Epithelial cell of esophagus (primary cell): Measurements from ENCODE around the gene RHBDF2.

ENCODE experiments used
- DNase-seq: peaks from one replicate; pipeline ENCODE4 v3.0.0; 2010; ENCODE audit warnings: low read depth
- H3K4me3 ChIP-seq: 2 replicates; pipeline ENCODE4 v1.5.1; 2011; ENCODE audit warnings: mild to moderate bottlenecking, low read length, control low read depth
- TF ChIP-seq, protein P1 (sequence below): IDR thresholded peaks from 2 replicates; pipeline ENCODE4 v1.5.1; 2011; ENCODE audit warnings: low read depth, mild to moderate bottlenecking, low read length, control low read depth, inconsistent platforms; ENCODE audit not compliant: insufficient read depth; ENCODE audit errors: missing control alignments

Gene RHBDF2

GRCh38 chr17:76441686-76442340, 59.4 kb downstream of the RHBDF2 start:
- DNase-seq, result no peak
- TF ChIP-seq, protein P1, sequence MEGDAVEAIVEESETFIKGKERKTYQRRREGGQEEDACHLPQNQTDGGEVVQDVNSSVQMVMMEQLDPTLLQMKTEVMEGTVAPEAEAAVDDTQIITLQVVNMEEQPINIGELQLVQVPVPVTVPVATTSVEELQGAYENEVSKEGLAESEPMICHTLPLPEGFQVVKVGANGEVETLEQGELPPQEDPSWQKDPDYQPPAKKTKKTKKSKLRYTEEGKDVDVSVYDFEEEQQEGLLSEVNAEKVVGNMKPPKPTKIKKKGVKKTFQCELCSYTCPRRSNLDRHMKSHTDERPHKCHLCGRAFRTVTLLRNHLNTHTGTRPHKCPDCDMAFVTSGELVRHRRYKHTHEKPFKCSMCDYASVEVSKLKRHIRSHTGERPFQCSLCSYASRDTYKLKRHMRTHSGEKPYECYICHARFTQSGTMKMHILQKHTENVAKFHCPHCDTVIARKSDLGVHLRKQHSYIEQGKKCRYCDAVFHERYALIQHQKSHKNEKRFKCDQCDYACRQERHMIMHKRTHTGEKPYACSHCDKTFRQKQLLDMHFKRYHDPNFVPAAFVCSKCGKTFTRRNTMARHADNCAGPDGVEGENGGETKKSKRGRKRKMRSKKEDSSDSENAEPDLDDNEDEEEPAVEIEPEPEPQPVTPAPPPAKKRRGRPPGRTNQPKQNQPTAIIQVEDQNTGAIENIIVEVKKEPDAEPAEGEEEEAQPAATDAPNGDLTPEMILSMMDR, result no peak
- no peak overlapping the region for H3K4me3 ChIP-seq

DNA sequence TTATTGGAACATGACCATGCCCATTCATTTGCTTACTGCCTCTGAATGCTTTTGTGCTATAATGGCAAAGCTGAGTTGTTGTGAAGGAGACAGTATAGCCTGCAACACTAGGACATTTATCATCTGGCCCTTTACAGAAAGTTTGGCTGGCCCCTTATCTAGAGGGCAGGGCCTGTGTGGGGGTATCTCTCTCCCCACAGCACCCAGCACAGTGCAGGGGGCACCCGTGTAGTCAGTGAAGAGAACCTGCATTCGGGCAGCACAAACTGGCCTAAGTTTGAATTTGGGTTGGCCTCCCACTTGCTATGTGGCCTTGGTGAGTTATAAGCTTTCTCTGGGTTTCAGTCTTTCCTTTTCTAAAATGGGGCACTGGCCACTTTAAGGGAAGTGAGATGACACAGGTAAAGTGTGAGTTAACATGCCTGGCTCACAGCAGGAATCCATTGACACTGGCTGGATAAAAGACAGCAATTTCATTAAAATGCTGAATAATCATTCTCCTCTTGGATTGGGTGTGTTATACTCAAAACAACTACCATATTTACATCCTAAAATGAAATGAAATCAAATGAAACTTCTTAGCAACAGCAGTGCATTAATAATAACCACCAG, 60.4 kb downstream of the RHBDF2 start:
- no peak overlapping the region for H3K4me3 ChIP-seq
- no peak for DNase-seq
- TF ChIP-seq, protein P1, result no peak

- TF ChIP-seq, protein P1, result no peak
- DNase-seq, result no peak
- H3K4me3 ChIP-seq, result no peak overlapping the region
Measured at GRCh38 chr17:76439314-76439928, 61.8 kb downstream of the RHBDF2 start.

GRCh38 chr17:76438906-76439305, 62.3 kb downstream of the RHBDF2 start:
- no peak for DNase-seq
- TF ChIP-seq, protein P1, result no peak
- no peak overlapping the region for H3K4me3 ChIP-seq

GRCh38 chr17:76437467-76438402, 63.5 kb downstream of the RHBDF2 start:
- H3K4me3 ChIP-seq, result no peak overlapping the region
- TF ChIP-seq, protein P1, result no peak
- peak; percentile 24 for DNase-seq

GRCh38 chr17:76435751-76436150, 65.5 kb downstream of the RHBDF2 start:
- TF ChIP-seq, protein P1, result no peak
- no peak overlapping the region for H3K4me3 ChIP-seq
- DNase-seq, result no peak
